IMR-90 (cell line): ENCODE measurements around the gene MYT1. TPM values are rescaled to one million over a fixed set of nuclear protein-coding genes. Genes with fewer than 3 reads are reported as not detected.
A peak's percentile ranks its signal among the peaks of the same experiment; 100 is the strongest.

Source experiments
- ATAC-seq: fragments of 200-7000 bp; cut with Tn5 transposase; 2 replicates; pipeline ENCODE4 v1.9.1; 2020; ENCODE audit warnings: low read depth, mild to moderate bottlenecking, moderate library complexity
- BruUV-seq: library from RNA; stranded (reverse); fragments of 400-500 nt; replicated peaks from 2 replicates; lab custom pipeline; 2021; lab: Mats Ljungman, UMichigan
- CTCF ChIA-PET: fragments of 300-600 bp; formaldehyde crosslinking; extraction: SDS; loops from one replicate; lab custom pipeline; 2021; ENCODE audit warnings: antibody characterized with exemption; lab: Yijun Ruan, JAX
- POLR2A ChIA-PET: fragments of 300-600 bp; sonication (Branson Sonifier 250); formaldehyde crosslinking; loops from one replicate; lab custom pipeline; 2022; ENCODE audit warnings: antibody characterized with exemption; ENCODE audit not compliant: unreplicated experiment; lab: Charles Lee
- DNase-seq: peaks from one replicate; pipeline ENCODE4 v3.0.0; 2013
- H2AFZ ChIP-seq: replicated peaks from 2 replicates; pipeline ENCODE3; 2013; ENCODE audit warnings: low read length, mild to moderate bottlenecking; ENCODE audit not compliant: poor library complexity
- H2AK5ac ChIP-seq: 2 replicates; pipeline ENCODE4 v1.6.1; 2013; ENCODE audit warnings: low read depth, low read length, inconsistent platforms
- H2AK9ac ChIP-seq: replicated peaks from 2 replicates; pipeline ENCODE3; 2013; ENCODE audit warnings: mild to moderate bottlenecking, low read depth, low read length, moderate library complexity; ENCODE audit not compliant: poor library complexity
- H2BK120ac ChIP-seq: 2 replicates; pipeline ENCODE4 v1.6.1; 2013; ENCODE audit warnings: low read depth, low read length, inconsistent platforms
- H2BK15ac ChIP-seq: 3 replicates; pipeline ENCODE4 v1.6.1; 2013; ENCODE audit warnings: low read depth, low read length, inconsistent platforms
- H2BK20ac ChIP-seq: 2 replicates; pipeline ENCODE4 v1.6.1; 2013; ENCODE audit warnings: low read depth, mild to moderate bottlenecking, inconsistent platforms, low read length, moderate library complexity
- H2BK5ac ChIP-seq: 2 replicates; pipeline ENCODE4 v1.6.1; 2013; ENCODE audit warnings: mild to moderate bottlenecking, low read depth, low read length, inconsistent platforms; ENCODE audit not compliant: poor library complexity, severe bottlenecking
- H3K14ac ChIP-seq: replicated peaks from 2 replicates; pipeline ENCODE4 v1.6.1; 2013; ENCODE audit warnings: low read depth, low read length, inconsistent platforms
- H3K18ac ChIP-seq: 2 replicates; pipeline ENCODE4 v1.6.1; 2013; ENCODE audit warnings: low read depth, low read length, control low read depth
- H3K23ac ChIP-seq: 2 replicates; pipeline ENCODE4 v1.6.1; 2013; ENCODE audit warnings: low read depth, low read length, inconsistent platforms
- H3K27ac ChIP-seq: 2 replicates; pipeline ENCODE4 v1.5.1; 2013; ENCODE audit warnings: mild to moderate bottlenecking, control low read depth, low read length; ENCODE audit not compliant: insufficient read depth
- H3K27me3 ChIP-seq: 2 replicates; pipeline ENCODE4 v1.6.1; 2013; ENCODE audit warnings: low read length; ENCODE audit not compliant: control insufficient read depth, insufficient read depth
- H3K36me3 ChIP-seq: 2 replicates; pipeline ENCODE4 v1.6.1; 2013; ENCODE audit warnings: low read length, mixed read lengths; ENCODE audit not compliant: control insufficient read depth, insufficient read depth
- H3K4ac ChIP-seq: 2 replicates; pipeline ENCODE4 v1.6.1; 2013; ENCODE audit warnings: low read depth, low read length, inconsistent platforms
- H3K4me1 ChIP-seq: 2 replicates; pipeline ENCODE4 v1.6.1; 2013; ENCODE audit warnings: low read length, mixed read lengths; ENCODE audit not compliant: control insufficient read depth, insufficient read depth
- H3K4me2 ChIP-seq: 2 replicates; pipeline ENCODE4 v1.6.1; 2013; ENCODE audit warnings: low read depth, mild to moderate bottlenecking, control low read depth, low read length, moderate library complexity
- H3K4me3 ChIP-seq: 2 replicates; pipeline ENCODE4 v1.5.1; 2013; ENCODE audit warnings: low read depth, mild to moderate bottlenecking, control low read depth, low read length, moderate library complexity; ENCODE audit not compliant: insufficient read depth
- H3K56ac ChIP-seq: 2 replicates; pipeline ENCODE4 v1.6.1; 2013; ENCODE audit warnings: low read length, inconsistent platforms; ENCODE audit not compliant: insufficient read depth; ENCODE audit errors: extremely low read depth
- H3K79me1 ChIP-seq, 2 experiments: 2 replicates each; pipeline ENCODE4 v1.6.1; 2013; ENCODE audit warnings: low read length in 2 of 2, inconsistent platforms in 1 of 2, low read depth in 1 of 2
- H3K9ac ChIP-seq: 2 replicates; pipeline ENCODE4 v1.6.1; 2013; ENCODE audit warnings: low read depth, low read length, control low read depth
- H3K9me1 ChIP-seq: 2 replicates; pipeline ENCODE4 v1.6.1; 2013; ENCODE audit warnings: low read length, inconsistent platforms; ENCODE audit not compliant: insufficient read depth
- H3K9me3 ChIP-seq: 2 replicates; pipeline ENCODE4 v1.6.1; 2013; ENCODE audit warnings: low read length; ENCODE audit not compliant: control insufficient read depth, insufficient read depth
- H4K20me1 ChIP-seq: 2 replicates; pipeline ENCODE4 v1.6.1; 2013; ENCODE audit warnings: low read length, inconsistent platforms; ENCODE audit not compliant: insufficient read depth
- H4K5ac ChIP-seq: 2 replicates; pipeline ENCODE4 v1.6.1; 2013; ENCODE audit warnings: mild to moderate bottlenecking, low read depth, low read length, control low read depth
- H4K8ac ChIP-seq, 2 experiments: 2 replicates each; pipeline ENCODE4 v1.6.1; 2013; ENCODE audit warnings: low read depth in 2 of 2, low read length in 2 of 2, control low read depth in 1 of 2, inconsistent platforms in 1 of 2
- H4K91ac ChIP-seq: 2 replicates; pipeline ENCODE4 v1.6.1; 2013; ENCODE audit warnings: low read depth, low read length, inconsistent platforms; ENCODE audit not compliant: insufficient read depth
- BHLHE40 ChIP-seq: fragments of 150-350 bp; IDR thresholded peaks from 2 replicates; pipeline ENCODE4 v1.6.1; 2016; ENCODE audit warnings: mild to moderate bottlenecking, low read depth, low read length
- CEBPB ChIP-seq: IDR thresholded peaks from 2 replicates; pipeline ENCODE4 v1.6.1; 2012; ENCODE audit warnings: low read depth, low read length, improper control_type of control experiment
- CHD1 ChIP-seq: IDR thresholded peaks from 2 replicates; pipeline ENCODE4 v1.6.1; 2012; ENCODE audit warnings: low read depth, low read length, improper control_type of control experiment
- FOS ChIP-seq: fragments of 150-350 bp; IDR thresholded peaks from 2 replicates; pipeline ENCODE4 v1.6.1; 2016; ENCODE audit warnings: low read depth, low read length
- MAFK ChIP-seq: IDR thresholded peaks from 2 replicates; pipeline ENCODE4 v1.6.1; 2012; ENCODE audit warnings: low read depth, low read length, improper control_type of control experiment
- MAZ ChIP-seq: IDR thresholded peaks from 2 replicates; pipeline ENCODE4 v1.6.1; 2012; ENCODE audit warnings: low read depth, mild to moderate bottlenecking, low read length, improper control_type of control experiment, moderate library complexity, borderline replicate concordance
- MXI1 ChIP-seq: IDR thresholded peaks from 2 replicates; pipeline ENCODE4 v1.6.1; 2012; ENCODE audit warnings: low read depth, mild to moderate bottlenecking, low read length, moderate library complexity, borderline replicate concordance
- NFE2L2 ChIP-seq: fragments of 150-350 bp; IDR thresholded peaks from 2 replicates; pipeline ENCODE4 v1.6.1; 2016; ENCODE audit warnings: low read depth, mild to moderate bottlenecking, low read length
- POLR2A ChIP-seq: IDR thresholded peaks from 2 replicates; pipeline ENCODE4 v1.6.1; 2012; ENCODE audit warnings: mild to moderate bottlenecking, low read depth, low read length
- RAD21 ChIP-seq: IDR thresholded peaks from 2 replicates; pipeline ENCODE4 v1.6.1; 2012; ENCODE audit warnings: low read length, improper control_type of control experiment
- RCOR1 ChIP-seq: IDR thresholded peaks from 2 replicates; pipeline ENCODE4 v1.6.1; 2012; ENCODE audit warnings: mild to moderate bottlenecking, low read length, improper control_type of control experiment; ENCODE audit not compliant: insufficient replicate concordance
- RFX5 ChIP-seq: IDR thresholded peaks from 2 replicates; pipeline ENCODE4 v1.8.0; 2012; ENCODE audit warnings: low read depth, mild to moderate bottlenecking, low read length, moderate library complexity
- SMC3 ChIP-seq: fragments of 150-350 bp; IDR thresholded peaks from 2 replicates; pipeline ENCODE4 v1.6.1; 2016; ENCODE audit warnings: low read depth, mild to moderate bottlenecking, antibody characterized with exemption, low read length, moderate library complexity
- WGBS, 2 experiments: methylation state at CpG; one replicate each; pipeline versions ENCODE4 v1.1.5 to v1.1.7; 2013; ENCODE audit warnings: missing lambda C conversion rate in 2 of 2; ENCODE audit not compliant: insufficient read length in 1 of 2; ENCODE audit errors: extremely low coverage in 2 of 2; 5-methylcytosine and 5-hydroxymethylcytosine counted together
- dilution Hi-C: fragments of 300-500 bp; cut with HindIII; formaldehyde crosslinking; loops from one replicate; pipeline ENCODE4 v1.14.3; 2018; ENCODE audit warnings: low sequenced_read_pairs; ENCODE audit not compliant: unreplicated experiment
- in situ Hi-C: fragments of 300-500 bp; cut with MboI; formaldehyde crosslinking; loops from 3 replicates; pipeline ENCODE4 v1.14.3; 2019; ENCODE audit warnings: low sequenced_read_pairs, inconsistent platforms, mixed read lengths
- intact Hi-C: fragments of 100-400 bp; cut with micrococcal nuclease; formaldehyde crosslinking; loops from 2 replicates; pipeline ENCODE4 v1.10.0; 2022
- polyA plus RNA-seq, 3 experiments: library from polyadenylated mRNA; depleted of rRNA; stranded (reverse); fragments of >200 nt; gene quantifications; 2 replicates each; pipeline ENCODE4 v1.2.3, GENCODE V29; 2012; ENCODE audit warnings: low replicate concordance in 1 of 3
- total RNA-seq: library from RNA; depleted of rRNA; stranded (reverse); fragments of >200 nt; gene quantifications from 2 replicates; pipeline ENCODE4 v1.2.3, GENCODE V29; 2012
- TF ChIP-seq, protein P1 (sequence below): conservative IDR thresholded peaks from 2 replicates; pipeline ENCODE4 v1.5.1; 2012; ENCODE audit warnings: mild to moderate bottlenecking, low read depth, low read length, improper control_type of control experiment
- TF ChIP-seq, protein P2 (sequence below): fragments of 150-350 bp; IDR thresholded peaks from 2 replicates; pipeline ENCODE4 v1.6.1; 2017; ENCODE audit warnings: mild to moderate bottlenecking, antibody characterized with exemption, low read length, low read depth
- TF ChIP-seq, protein P3 (sequence below): fragments of 150-350 bp; IDR thresholded peaks from 2 replicates; pipeline ENCODE4 v1.6.1; 2016; ENCODE audit warnings: low read depth, mild to moderate bottlenecking, low read length, moderate library complexity, borderline replicate concordance

MYT1 gene
- total and polyA plus RNA-seq, 2 of the 4 experiments (the other 2 are of a cell fraction), result not detected

DNA sequence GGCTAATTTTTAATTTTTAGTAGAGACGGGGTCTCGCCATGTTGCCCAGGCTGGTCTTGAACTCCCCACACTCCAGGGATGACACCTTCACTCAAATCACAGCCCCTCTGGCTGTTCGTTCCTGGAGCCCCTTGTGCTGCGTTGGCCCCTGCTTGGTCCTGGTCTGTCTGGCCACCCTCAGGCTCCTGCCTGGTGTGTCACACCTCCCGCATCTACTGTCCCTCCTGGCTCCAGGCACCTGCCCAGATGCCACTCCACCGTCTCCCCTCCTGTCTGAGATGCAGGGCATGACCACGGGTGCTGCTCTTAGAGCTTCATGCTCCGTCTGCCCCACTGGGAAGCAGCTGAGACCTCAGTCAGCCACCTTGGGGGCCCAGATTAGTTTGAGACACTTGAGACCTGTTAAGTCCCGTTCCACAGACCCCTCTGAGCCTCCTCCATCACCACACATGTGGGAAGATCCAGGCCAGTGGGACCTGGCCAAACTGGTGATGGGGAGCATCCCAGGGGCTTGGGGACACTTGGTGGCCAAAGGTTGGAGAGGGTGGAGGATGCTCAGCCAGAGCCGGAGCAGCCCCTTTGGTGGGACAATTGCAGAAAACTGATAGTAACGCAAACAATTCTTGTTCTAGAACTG, 35.0 kb upstream of the MYT1 start:
- H2BK20ac ChIP-seq, result no peak overlapping the region
- no peak for DNase-seq
- intact Hi-C loops, result no loop called here
- TF ChIP-seq, protein P1, sequence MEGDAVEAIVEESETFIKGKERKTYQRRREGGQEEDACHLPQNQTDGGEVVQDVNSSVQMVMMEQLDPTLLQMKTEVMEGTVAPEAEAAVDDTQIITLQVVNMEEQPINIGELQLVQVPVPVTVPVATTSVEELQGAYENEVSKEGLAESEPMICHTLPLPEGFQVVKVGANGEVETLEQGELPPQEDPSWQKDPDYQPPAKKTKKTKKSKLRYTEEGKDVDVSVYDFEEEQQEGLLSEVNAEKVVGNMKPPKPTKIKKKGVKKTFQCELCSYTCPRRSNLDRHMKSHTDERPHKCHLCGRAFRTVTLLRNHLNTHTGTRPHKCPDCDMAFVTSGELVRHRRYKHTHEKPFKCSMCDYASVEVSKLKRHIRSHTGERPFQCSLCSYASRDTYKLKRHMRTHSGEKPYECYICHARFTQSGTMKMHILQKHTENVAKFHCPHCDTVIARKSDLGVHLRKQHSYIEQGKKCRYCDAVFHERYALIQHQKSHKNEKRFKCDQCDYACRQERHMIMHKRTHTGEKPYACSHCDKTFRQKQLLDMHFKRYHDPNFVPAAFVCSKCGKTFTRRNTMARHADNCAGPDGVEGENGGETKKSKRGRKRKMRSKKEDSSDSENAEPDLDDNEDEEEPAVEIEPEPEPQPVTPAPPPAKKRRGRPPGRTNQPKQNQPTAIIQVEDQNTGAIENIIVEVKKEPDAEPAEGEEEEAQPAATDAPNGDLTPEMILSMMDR, result no peak
- TF ChIP-seq SMC3 (no peak), MXI1 (no peak), CEBPB (no peak), BHLHE40 (no peak), NFE2L2 (no peak), FOS (no peak), MAFK (no peak), CHD1 (no peak), RCOR1 (no peak), MAZ (no peak), RFX5 (no peak), RAD21 (no peak), POLR2A (no peak)
- TF ChIP-seq, protein P2, sequence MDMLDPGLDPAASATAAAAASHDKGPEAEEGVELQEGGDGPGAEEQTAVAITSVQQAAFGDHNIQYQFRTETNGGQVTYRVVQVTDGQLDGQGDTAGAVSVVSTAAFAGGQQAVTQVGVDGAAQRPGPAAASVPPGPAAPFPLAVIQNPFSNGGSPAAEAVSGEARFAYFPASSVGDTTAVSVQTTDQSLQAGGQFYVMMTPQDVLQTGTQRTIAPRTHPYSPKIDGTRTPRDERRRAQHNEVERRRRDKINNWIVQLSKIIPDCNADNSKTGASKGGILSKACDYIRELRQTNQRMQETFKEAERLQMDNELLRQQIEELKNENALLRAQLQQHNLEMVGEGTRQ, result no peak
- TF ChIP-seq, protein P3, sequence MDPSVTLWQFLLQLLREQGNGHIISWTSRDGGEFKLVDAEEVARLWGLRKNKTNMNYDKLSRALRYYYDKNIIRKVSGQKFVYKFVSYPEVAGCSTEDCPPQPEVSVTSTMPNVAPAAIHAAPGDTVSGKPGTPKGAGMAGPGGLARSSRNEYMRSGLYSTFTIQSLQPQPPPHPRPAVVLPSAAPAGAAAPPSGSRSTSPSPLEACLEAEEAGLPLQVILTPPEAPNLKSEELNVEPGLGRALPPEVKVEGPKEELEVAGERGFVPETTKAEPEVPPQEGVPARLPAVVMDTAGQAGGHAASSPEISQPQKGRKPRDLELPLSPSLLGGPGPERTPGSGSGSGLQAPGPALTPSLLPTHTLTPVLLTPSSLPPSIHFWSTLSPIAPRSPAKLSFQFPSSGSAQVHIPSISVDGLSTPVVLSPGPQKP, result no peak
- H3K4me1 ChIP-seq, result no peaks in the 10 kb centered on the region
- peak overlapping the region; percentile 9 for H2AK9ac ChIP-seq
- H3K14ac ChIP-seq, result no peak overlapping the region
- H4K91ac ChIP-seq, result no peak overlapping the region
- CTCF ChIA-PET, result no interaction called here
- in situ Hi-C loops, result no loop called here
- H4K20me1 ChIP-seq, result no peaks in the 10 kb centered on the region
- H2AK5ac ChIP-seq, result no peak overlapping the region
- no peak overlapping the region for H4K8ac ChIP-seq
- no peak overlapping the region for H3K9ac ChIP-seq
- ATAC-seq, result no peak
- H3K79me1 ChIP-seq, result no peaks in the 10 kb centered on the region
- no peak overlapping the region for H2AFZ ChIP-seq
- H3K4me3 ChIP-seq, result no peak overlapping the region
- H3K27ac ChIP-seq, result no peak overlapping the region
- H3K27me3 ChIP-seq, result peaks cover 10% of the 10 kb centered on the region
- no peak overlapping the region for H3K18ac ChIP-seq
- H3K9me3 ChIP-seq, result no peaks in the 10 kb centered on the region
- no peak overlapping the region for H4K5ac ChIP-seq
- POLR2A ChIA-PET, result no interaction called here
- no peaks in the 10 kb centered on the region for H3K9me1 ChIP-seq
- H3K23ac ChIP-seq, result no peak overlapping the region
- H3K36me3 ChIP-seq, result no peaks in the 10 kb centered on the region
- dilution Hi-C loops, result no loop called here
- BruUV-seq, result no TSS peak
- no peak overlapping the region for H3K56ac ChIP-seq
- no peak overlapping the region for H2BK5ac ChIP-seq
- 50% methylated on average over 6 of the region's 11 CpGs; no CpG with 5 or more reads in 1 of the 2 experiments for whole genome bisulfite sequencing, 2 experiments
- H2BK15ac ChIP-seq, result no peak overlapping the region
- H2BK120ac ChIP-seq, result no peak overlapping the region
- no peak overlapping the region for H3K4ac ChIP-seq
- no peak overlapping the region for H3K4me2 ChIP-seq
